Activated B cell treated with CpG ODN at 0.5 μM for 24 hours (primary cell): Measurements from ENCODE around the gene HLA-DOA. TPM values are rescaled to one million over a fixed set of nuclear protein-coding genes. Genes with fewer than 3 reads are reported as not detected.

ENCODE experiments used
- ATAC-seq: fragments of 200-7000 bp; cut with Tn5 transposase; one replicate; pipeline ENCODE4 v1.10.0; 2021; ENCODE audit warnings: low read depth, mild to moderate bottlenecking, moderate library complexity
- CTCF ChIA-PET: fragments of 350-600 bp; sonication (Branson Sonifier 250); formaldehyde crosslinking; loops from one replicate; lab custom pipeline; 2021; ENCODE audit warnings: antibody characterized with exemption; lab: Charles Lee
- POLR2A ChIA-PET: fragments of 350-600 bp; sonication (Branson Sonifier 250); formaldehyde crosslinking; loops from one replicate; lab custom pipeline; 2021; ENCODE audit warnings: antibody characterized with exemption; lab: Charles Lee
- DNase-seq: peaks from one replicate; pipeline ENCODE4 v3.0.0; 2022
- H3K27ac Mint-ChIP-seq: one replicate; pipeline ENCODE4 v1.8.0; 2020; ENCODE audit warnings: mixed read lengths
- H3K27me3 Mint-ChIP-seq: one replicate; pipeline ENCODE4 v1.8.0; 2021; ENCODE audit warnings: mixed read lengths
- H3K36me3 Mint-ChIP-seq: one replicate; pipeline ENCODE4 v1.8.0; 2021; ENCODE audit warnings: low read depth, mixed read lengths
- H3K4me1 Mint-ChIP-seq: one replicate; pipeline ENCODE4 v1.8.0; 2021; ENCODE audit warnings: mixed read lengths
- H3K4me3 Mint-ChIP-seq: one replicate; pipeline ENCODE4 v1.8.0; 2020; ENCODE audit warnings: mild to moderate bottlenecking, mixed read lengths
- H3K9me3 Mint-ChIP-seq: one replicate; pipeline ENCODE4 v1.8.0; 2020; ENCODE audit warnings: mixed read lengths
- CTCF ChIP-seq: fragments of 200-600 bp; IDR thresholded peaks from one replicate; pipeline ENCODE4 v1.8.0; 2022; ENCODE audit warnings: antibody characterized with exemption, mild to moderate bottlenecking
- intact Hi-C: fragments of 100-400 bp; cut with micrococcal nuclease; formaldehyde crosslinking; loops from one replicate; pipeline ENCODE4 v1.15.1; 2024
- total RNA-seq: library from RNA; stranded (reverse); gene quantifications from 2 replicates; pipeline ENCODE4 v1.2.3, GENCODE V29; 2022

Gene HLA-DOA
- total RNA-seq, 1 donor from 2014 or later: 167 TPM

DNA sequence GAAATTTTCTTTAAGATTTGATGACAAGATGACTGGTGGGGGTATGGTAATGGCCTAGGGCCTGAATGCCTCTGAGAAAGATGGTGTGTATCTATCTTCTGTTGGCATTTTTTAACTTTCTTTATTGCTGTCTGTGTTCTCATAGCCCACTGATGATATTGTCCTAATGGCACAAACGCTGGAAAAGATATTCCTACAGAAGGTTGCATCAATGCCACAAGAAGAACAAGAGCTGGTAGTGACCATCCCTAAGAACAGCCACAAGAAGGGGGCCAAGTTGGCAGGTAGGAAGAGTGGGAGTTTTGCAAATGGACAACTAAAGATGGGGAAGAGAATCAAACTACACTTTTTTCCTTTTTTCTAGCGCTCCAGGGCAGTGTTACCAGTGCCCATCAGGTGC is 33.5 kb downstream of the HLA-DOA start:
- intact Hi-C loops: loop anchor here (10.0 kb wide), 1 partner anchor 541 kb away; the partner anchor contains the start of gene HLA-DRA
- no peak for TF ChIP-seq CTCF
- Mint-ChIP-seq H3K9me3 (no peaks in the 10 kb centered on the region), H3K27me3 (no peaks in the 10 kb centered on the region), H3K27ac (peak overlapping the region; percentile 64), H3K4me1 (peaks cover 52% of the 10 kb centered on the region), H3K36me3 (peaks cover 99% of the 10 kb centered on the region), H3K4me3 (peak overlapping the region; percentile 91)
- ATAC-seq (no peak), DNase-seq (no peak)
- POLR2A ChIA-PET: interaction anchor here (0.5 to 14.0 kb wide), 5 partner anchors 9 to 233 kb away, joined by 4 to 1150 read pairs (median 370); partner anchors contain the start of genes HLA-DMA and HLA-DMB
- CTCF ChIA-PET: interaction anchor here (0.7 to 11.4 kb wide), 5 partner anchors 9 to 90 kb away, joined by 3 to 151 read pairs (median 6); partner anchors contain the start of gene HLA-DMB

DNA sequence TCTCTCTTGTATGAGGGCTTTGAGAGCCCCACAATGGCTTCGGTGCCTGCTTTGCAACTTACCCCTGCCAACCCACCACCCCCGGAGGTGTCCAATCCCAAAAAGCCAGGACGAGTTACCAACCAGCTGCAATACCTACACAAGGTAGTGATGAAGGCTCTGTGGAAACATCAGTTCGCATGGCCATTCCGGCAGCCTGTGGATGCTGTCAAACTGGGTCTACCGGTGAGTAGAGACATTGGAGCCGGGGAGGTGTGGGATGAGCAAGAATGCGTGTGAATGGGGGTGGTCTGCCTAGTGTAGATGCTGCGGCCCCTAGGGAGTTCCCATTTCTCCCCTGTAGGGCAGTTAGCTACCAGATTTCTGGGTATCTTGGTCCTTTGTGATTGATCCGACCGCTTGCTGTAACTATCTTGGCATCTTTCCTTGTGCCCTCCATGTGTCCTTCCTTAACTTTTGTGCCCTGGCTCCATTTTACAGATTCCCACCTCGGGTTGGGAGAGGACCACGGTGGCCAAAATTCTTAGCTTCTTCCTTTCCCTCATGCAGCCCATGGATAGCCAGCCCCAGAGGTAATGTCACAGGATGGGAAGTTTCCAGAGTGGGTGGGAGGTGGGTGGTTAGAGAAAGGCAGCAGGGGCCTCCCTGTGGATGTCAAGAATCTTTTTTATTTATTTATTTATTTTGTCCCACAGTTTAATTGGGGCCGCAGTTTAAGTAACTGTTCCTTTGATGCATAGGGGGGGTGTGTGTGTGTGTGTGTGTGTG is 34.7 kb downstream of the HLA-DOA start:
- no peaks in the 10 kb centered on the region for H3K9me3 Mint-ChIP-seq
- POLR2A ChIA-PET: interaction anchor here (0.7 to 14.0 kb wide), 16 partner anchors 10 to 1003 kb away, joined by 3 to 1150 read pairs (median 56); partner anchors contain the start of genes B3GALT4, DXO, HLA-DMA and HLA-DMB
- H3K27ac Mint-ChIP-seq: peak overlapping the region; percentile 99
- DNase-seq (no peak), ATAC-seq (no peak)
- no peaks in the 10 kb centered on the region for H3K27me3 Mint-ChIP-seq
- peaks cover 96% of the 10 kb centered on the region for H3K36me3 Mint-ChIP-seq
- H3K4me3 Mint-ChIP-seq: peak overlapping the region; percentile 91
- intact Hi-C loops: loop anchor here (1.0 to 10.0 kb wide), 5 partner anchors 89 to 540 kb away; partner anchors contain the start of genes HLA-DQB1, HLA-DRA and ZBTB22
- H3K4me1 Mint-ChIP-seq: peaks cover 52% of the 10 kb centered on the region
- CTCF ChIA-PET: interaction anchor here (1.0 to 11.4 kb wide), 8 partner anchors 10 to 173 kb away, joined by 3 to 151 read pairs (median 9); partner anchors contain the start of genes HLA-DMA and HLA-DMB
- no peak for TF ChIP-seq CTCF

- Mint-ChIP-seq H3K4me3 (peak overlapping the region; percentile 91), H3K9me3 (no peaks in the 10 kb centered on the region), H3K27ac (peak overlapping the region; percentile 99), H3K4me1 (peaks cover 51% of the 10 kb centered on the region), H3K27me3 (no peaks in the 10 kb centered on the region), H3K36me3 (peaks cover 92% of the 10 kb centered on the region)
- no peak for DNase-seq
- ChIA-PET POLR2A (interaction anchor here (0.7 to 14.0 kb wide), 16 partner anchors 11 to 1002 kb away, joined by 3 to 1150 read pairs (median 56); partner anchors contain the start of genes B3GALT4, DXO, HLA-DMA and HLA-DMB), CTCF (interaction anchor here (1.0 to 11.4 kb wide), 6 partner anchors 11 to 174 kb away, joined by 3 to 151 read pairs (median 16); partner anchors contain the start of genes HLA-DMA and HLA-DMB)
- ATAC-seq: no peak
- intact Hi-C loops: loop anchor here (1.0 to 10.0 kb wide), 5 partner anchors 89 to 539 kb away; partner anchors contain the start of genes HLA-DQB1, HLA-DRA and ZBTB22
- no peak for TF ChIP-seq CTCF
Measured at GRCh38 chr6:32974016-32974333, 35.4 kb downstream of the HLA-DOA start.

- DNase-seq (no peak), ATAC-seq (no peak)
- Mint-ChIP-seq H3K9me3 (no peaks in the 10 kb centered on the region), H3K4me3 (peak overlapping the region; percentile 91), H3K27me3 (no peaks in the 10 kb centered on the region), H3K27ac (peak overlapping the region; percentile 99), H3K36me3 (peaks cover 88% of the 10 kb centered on the region), H3K4me1 (peaks cover 47% of the 10 kb centered on the region)
- no peak for TF ChIP-seq CTCF
- CTCF ChIA-PET: interaction anchor here (1.0 to 11.4 kb wide), 10 partner anchors 9 to 174 kb away, joined by 3 to 151 read pairs (median 16); partner anchors contain the start of genes HLA-DMA and HLA-DMB
- intact Hi-C loops: loop anchor here (1.0 to 10.0 kb wide), 9 partner anchors 11 to 539 kb away; partner anchors contain the start of genes HLA-DOA, HLA-DQB1, HLA-DRA and TAP2
- POLR2A ChIA-PET: interaction anchor here (0.6 to 14.0 kb wide), 34 partner anchors 12 to 1002 kb away, joined by 3 to 1150 read pairs (median 13); partner anchors contain the start of genes B3GALT4, DXO, HLA-DMA and HLA-DMB
Measured at GRCh38 chr6:32973144-32974015, 36.0 kb downstream of the HLA-DOA start.
